ENCODE measurements around the gene TRIOBP.

Gene TRIOBP

DNA sequence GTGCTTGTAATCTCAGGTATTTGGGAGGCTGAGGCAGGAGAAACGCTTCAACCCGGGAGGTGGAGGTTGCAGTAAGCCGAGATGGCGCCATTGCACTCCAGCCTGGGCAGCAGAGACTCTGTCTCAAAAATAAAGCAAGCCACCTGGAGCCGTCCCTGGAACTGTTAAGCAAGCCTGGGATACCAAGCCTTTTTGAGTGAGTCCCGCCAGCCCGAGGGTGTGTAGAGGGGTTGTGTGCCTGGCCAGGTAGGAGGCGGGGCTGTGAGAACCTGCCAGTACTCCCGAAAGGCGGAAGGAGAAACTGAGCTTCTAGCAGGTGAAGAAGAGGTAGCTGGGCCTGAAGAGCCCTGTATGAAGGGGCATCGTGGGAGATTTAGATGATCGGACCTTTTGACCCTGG lies 52.4 kb downstream of the TRIOBP start:
- DNase-seq (ENCODE audit: low read depth in 2 of 2): no peak

DNA sequence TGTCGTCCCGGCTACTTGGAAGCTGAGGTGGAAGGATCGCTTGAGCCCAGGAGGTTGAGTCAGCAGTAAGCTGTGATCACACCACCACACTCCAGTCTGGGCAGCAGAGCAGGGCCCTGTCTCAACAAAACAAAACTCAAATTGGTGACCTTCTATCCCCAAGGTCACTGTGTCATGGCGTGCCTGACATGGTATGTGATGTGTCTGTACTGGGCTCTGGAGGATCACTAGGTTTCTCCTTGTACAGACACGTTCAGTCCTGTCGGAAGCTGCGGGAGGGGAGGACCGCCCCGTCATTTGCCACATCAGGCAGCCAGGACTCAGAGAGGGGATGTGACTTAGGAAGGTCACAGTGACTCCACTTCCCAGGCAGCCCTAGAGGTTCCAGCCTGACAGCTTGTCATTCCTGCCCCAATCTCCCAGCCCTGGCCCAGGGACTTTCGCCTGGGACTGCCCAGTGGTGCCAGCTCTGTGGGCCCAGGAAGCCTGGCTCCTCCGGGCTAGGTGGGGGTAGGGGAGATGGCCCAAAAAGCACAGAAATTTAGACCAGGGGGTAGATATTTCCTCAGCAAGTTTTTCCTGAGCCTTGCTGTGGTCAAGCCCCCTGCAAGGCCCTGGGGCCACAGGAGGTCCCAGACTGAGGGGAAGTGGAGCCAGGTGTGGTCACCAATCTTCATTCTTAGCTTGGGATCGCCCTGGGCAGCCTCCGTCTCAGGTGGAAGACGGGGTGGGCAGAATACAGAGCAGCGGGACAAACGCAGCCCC lies 53.2 kb downstream of the TRIOBP start:
- DNase-seq (ENCODE audit: low read depth in 2 of 2): no peak

DNA sequence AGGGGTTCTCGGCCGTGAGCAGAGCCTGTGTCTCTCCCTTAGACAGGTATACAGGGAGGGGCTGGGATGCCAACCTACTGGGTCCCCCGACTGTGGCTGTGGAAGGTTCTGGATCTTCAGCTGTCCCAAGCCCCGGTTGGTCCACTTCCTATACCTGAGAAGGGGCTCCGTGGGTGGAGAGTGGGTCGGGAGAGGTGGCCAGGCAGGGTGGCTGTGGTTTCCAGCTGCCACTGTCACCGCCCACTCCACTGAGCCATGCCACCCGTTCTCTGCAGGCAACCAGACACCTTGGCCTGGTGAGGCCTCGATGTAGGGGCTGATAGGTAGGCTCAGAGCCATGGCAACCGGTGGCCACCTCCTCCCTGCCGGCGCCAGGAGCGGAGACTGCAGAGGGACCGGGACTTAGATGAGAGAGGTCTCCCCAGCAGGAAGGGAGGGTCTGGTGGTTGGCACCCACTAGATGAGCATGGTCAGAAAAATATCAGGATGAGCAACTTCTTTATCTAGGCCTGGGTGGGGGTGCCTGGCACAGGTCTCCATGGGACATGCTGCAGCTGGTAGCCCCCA lies 53.8 kb downstream of the TRIOBP start:
- DNase-seq (ENCODE audit: low read depth in 2 of 2): no peak

DNA sequence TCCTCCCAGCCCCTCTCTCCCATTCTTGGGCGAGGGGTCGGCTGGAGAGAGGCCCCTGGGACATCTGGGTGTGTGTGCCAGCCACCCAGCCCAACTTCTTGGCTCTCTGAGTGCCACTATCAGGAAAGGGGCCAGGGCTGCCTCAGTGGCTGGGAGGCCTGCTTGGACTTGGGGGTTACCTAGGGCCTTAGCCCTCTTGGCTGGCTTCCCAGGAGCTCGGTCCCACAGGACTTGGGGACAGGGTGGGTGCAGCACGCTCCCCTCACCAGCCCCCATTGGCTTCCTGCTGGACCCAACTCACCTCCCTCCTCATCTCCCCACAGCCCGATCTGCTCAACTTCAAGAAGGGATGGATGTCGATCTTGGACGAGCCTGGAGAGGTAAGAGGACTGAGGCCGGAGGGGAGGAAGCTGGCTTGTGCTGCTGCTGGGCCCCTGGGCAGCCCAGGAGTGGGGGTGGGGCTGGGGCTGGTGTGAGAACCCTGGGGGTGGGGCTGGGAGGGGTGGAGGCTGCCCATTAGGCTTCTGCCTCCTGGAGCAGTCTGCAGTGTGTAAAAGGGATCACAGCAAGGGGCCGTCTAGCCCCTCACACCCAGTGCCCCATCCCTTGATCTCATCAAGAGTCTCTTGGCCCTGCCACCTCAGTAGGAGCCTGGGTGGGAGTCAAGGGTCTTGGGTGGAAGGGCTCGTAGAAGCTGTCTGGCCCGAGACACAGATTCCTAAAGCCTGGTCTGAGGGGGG lies 54.8 kb downstream of the TRIOBP start:
- no peak for DNase-seq (ENCODE audit: low read depth in 2 of 2)

DNA sequence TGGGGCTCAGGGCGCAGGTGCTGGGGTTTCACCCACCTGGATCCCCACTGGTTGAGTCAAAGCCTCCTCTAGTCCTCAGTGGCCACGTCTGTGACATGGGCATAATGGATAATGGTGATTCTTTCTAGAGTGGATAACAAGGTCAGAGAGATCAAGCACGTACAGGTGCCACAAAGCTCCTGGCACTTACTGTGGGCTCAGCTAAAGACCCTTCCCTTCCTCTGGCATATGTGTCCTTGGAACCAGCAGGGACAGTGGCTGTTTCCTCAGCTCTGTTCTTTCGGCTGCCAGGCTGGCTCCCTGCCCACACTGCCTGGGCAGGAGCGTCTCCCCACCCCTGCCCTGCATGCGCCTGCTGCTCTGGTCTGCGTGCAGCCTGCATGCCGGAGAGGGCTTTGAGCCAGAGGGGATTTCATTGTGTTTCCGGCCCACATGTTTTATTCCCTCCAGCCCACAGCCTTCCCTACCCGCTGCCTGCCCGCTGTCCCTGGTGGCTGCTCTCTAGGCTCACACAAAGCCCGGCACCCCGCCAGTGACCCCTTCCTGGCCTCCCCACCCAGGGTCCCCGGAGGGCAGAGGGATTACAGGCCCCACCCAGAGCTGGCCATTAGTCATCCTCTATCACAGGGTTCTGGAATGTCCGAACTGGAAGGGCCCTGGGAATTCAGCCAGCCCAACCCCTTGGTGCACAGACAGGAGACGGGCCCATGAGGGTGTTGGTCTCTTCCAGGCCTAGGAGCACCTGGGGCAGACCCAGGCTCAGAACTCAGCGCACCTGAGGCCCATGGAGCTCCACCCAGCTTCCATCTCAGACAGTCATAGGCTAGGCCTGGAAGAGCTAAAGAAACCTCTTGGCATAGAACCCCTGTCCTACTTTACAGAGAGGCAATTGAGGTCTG lies 55.6 kb downstream of the TRIOBP start:
- DNase-seq (ENCODE audit: low read depth in 2 of 2): no peak

DNA sequence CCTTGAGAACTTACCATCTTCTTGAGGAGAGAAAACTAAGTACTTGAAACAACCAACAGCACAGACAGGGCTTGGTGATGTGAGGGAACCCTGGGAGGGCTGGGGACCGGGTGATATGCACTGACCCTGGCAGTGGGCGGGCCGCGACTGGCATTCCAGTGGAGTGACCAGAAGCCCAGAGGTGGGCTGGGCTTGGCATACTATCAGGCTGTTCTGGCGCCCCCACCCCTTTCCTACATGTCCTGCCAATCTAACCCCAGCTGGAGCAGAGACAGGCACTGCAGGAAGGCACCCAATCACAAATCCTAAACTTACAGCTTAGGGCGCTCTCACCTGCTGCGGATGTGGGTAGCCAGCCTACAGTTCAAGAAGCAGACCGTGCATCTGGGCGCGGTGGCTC lies 56.9 kb downstream of the TRIOBP start:
- no peak for DNase-seq (ENCODE audit: low read depth in 2 of 2)

DNA sequence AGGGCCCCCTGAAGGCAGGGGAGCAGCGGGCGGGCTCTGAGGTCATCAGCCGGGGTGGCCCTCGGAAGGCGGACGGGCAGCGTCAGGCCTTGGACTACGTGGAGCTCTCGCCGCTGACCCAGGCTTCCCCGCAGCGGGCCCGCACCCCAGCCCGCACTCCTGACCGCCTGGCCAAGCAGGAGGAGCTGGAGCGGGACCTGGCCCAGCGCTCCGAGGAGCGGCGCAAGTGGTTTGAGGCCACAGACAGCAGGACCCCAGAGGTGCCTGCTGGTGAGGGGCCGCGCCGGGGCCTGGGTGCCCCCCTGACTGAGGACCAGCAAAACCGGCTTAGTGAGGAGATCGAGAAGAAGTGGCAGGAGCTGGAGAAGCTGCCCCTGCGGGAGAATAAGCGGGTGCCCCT lies 60.8 kb downstream of the TRIOBP start:
- no peak for DNase-seq (ENCODE audit: low read depth in 2 of 2)

DNA sequence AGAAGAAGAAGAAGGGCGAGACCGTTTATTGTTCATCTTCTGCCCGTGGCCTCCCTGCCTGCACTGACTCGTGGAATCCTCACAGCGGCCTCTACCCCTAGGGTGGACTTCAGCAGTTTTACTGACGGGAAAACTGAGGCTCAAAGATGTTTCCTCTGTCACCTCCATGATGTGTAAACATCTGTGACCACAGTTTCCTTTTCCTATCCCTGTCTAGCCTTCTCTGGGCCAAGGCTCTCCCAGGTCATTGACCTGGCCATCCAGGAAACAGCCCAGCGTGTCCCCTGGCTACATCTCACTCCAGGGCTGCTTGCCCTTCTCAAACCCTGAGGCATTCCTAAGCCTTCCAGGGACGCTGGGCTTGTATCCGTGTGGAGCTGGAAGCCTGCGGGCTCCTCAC lies 61.8 kb downstream of the TRIOBP start:
- no peak for DNase-seq (ENCODE audit: low read depth in 2 of 2)

DNA sequence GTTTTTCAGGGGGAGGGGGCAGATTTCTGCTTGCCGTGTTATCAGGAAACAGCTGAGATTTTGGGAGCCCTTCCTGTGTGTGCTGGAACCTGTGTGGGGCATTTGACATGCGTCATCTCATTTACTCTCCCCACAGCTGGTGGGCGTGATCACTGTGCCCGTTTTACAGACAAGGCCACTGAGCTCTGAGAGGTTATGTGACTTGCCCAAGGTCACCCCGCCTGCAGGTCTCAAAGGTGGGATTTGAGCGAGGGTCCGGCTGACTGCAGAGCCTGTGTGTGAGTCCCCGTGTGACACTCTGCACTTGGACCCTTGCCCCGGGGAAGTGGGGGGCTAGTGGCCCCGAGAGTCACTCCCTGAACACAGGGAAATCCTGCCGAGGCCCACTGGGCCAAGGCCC lies 62.4 kb downstream of the TRIOBP start:
- no peak for DNase-seq (ENCODE audit: low read depth in 2 of 2)

DNA sequence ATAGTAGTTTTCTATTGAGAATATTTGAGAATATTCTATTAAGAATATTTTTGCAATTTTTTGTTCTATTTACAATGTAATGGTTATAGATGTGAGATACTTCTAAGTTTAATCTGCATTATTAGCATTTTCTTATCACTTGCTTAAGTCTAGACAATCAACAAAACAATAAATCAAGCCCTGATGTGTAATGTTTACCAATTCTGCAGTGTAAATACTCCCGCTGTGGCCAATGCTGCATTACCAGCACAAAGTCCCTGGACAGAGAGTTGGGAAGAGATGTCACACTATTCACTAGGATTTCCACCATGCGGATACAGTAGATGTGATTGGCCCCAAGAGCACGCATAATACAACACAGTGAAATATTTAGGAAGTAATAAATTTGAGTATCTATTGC lies 63.3 kb downstream of the TRIOBP start:
- DNase-seq (ENCODE audit: low read depth in 2 of 2): no peak

DNA sequence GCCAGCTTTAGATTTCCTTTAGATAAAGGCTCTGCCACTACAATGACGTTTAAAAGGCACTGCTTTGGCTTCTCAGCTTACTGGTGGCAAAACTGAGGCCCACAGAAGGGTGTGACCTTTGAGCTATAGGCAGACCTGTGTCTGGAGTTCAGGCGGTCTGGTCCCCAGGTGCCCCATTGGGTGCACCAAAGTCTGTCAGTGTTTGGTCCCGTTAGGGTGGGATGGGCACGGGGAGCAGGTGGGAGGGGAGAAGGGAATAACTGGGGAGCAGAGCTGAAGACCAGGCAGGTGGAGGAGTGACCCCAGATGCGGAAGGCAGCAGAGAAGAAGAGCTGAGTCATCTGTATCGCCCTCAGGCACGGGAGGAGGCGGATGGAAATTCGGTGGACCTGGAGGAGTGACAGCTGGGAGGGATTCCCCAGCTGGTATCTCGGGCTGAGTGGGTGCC lies 65.6 kb downstream of the TRIOBP start:
- no peak for DNase-seq (ENCODE audit: low read depth in 2 of 2)

DNA sequence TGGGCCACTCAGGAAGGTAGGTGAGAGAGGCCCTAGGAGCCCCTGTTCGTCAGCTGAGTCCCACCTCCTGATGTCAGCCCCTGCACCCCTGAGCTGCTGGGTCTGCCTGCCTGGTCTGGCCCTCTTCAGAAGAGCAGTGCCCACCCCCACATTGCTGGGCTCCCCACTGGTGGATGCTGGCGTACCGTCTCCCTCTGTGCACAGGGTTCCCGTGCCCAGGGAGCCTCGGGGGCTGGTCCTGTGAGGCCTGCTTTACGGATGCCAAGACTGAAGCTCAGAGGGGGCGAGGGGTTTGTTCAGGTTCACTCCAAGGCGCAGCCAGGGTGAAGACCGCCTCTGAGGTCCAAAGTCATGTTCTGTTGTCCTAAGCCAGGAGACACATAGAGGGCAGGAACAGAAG lies 66.2 kb downstream of the TRIOBP start:
- DNase-seq (ENCODE audit: low read depth in 2 of 2): no peak

DNA sequence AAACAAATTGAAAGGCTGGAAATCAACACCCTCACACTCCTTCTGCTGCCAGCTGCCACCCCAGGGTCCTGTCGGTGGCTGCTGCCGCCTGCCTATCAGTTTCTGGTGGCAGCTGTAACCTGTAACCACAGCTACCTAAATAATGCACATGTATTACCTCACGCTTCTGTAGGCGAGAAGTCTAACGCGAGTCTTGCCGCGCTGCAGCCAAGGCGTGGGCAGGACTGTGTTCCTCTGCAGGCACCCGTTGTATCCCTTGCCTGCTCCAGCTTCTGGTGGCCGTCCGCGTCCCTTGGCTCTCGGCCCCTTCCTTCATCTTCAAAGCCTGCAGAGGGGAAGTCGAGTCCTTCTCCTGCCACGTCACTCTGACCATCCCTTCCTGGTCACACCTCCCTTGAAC lies 66.8 kb downstream of the TRIOBP start:
- no peak for DNase-seq (ENCODE audit: low read depth in 2 of 2)

DNA sequence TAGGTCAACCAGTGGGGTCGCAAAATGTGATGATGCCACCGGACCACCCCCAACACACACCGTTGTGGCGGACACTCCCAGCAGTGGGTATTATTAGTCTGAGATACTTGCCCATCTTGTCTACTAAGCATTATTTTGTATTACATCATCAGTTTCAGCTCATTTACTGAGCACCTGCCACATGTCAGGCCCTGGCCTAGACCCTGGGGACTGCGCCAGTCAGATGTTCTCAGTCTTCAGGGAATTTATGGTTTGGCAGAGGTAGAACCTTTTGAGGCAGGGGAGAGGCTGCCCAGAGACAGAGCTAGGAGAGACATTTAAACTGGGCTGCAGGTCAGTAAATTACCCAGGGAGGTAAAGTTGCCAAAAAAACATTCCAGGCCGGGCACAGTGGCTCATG lies 67.8 kb downstream of the TRIOBP start:
- no peak for DNase-seq (ENCODE audit: low read depth in 2 of 2)

DNA sequence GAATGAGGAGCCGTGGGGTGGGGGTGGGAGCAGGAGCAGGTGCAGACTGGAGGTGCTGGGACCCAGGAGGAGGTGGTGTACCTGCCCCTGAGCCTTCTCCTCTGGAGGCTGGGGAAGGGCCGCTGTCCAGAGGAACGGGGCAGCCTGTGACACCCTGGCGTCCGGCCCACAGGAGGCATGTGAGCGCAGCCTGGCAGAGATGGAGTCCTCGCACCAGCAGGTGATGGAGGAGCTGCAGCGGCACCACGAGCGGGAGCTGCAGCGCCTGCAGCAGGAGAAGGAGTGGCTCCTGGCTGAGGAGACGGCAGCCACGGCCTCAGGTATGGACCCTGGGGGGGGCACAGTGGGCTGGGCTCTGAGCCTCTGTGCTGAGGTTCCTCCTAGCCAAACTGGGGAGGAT lies 68.7 kb downstream of the TRIOBP start:
- DNase-seq (ENCODE audit: low read depth in 2 of 2): no peak

DNA sequence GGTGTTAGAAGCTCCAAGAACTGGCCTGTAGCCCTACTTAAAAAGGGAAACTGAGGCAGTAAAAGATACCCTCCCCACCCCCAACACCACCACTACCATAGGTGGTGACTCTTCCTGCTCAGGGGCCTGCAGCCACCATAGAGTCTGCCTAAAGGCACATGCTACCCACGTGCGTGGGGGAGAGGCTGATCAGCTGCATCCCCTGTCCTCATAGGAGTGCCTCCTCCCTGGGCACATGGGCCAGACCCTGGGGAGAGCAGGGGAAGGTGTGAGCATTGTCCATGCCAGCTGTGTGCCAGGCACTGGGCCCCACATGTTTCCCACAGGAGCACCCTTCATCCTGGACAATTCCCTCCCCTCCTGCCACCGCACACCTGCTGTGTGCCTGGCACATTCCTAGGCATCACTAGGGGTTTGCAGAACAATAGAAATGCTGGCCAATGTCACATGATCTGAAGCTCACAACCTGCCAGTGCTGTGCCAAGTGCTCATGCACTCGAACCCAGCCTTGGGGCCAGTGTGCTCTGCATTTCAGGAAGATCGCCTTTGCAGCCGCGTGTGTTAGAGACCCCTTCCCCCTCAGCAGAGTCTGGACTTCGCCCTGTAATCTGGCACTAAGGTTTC lies 69.2 kb downstream of the TRIOBP start:
- DNase-seq (ENCODE audit: low read depth in 2 of 2): no peak

DNA sequence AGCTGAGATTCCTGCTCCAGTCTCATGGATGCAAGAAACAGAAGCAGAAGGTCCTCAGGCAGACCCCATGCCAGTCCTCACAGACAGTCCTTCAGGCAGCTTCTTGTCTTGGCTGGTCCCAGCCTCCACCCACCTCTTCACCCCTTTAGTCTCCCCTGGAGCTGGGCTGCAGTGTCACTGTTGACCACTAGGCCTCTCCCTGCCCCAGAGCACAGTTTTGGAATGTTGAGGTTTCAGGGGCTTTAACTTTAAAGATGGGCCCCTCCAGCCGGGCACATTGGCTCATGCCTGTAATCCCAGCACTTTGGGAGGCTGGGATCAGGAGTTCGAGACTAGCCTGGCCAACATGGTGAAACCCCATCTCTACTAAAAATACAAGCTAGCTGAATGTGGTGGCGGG lies 71.4 kb downstream of the TRIOBP start:
- no peak for DNase-seq (ENCODE audit: low read depth in 2 of 2)

DNA sequence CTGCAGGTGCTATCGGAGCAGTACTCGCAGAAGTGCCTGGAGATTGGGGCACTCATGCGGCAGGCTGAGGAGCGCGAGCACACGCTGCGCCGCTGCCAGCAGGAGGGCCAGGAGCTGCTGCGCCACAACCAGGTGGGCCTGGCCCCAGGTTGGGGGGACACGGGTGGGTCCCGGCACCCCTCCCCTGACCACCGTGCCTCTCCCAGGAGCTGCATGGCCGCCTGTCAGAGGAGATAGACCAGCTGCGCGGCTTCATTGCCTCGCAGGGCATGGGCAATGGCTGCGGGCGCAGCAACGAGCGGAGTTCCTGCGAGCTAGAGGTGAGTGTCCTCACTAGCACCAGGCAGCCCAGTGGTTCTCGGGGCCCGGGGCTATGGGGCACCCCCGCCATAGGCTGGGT lies 72.2 kb downstream of the TRIOBP start:
- no peak for DNase-seq (ENCODE audit: low read depth in 2 of 2)

DNA sequence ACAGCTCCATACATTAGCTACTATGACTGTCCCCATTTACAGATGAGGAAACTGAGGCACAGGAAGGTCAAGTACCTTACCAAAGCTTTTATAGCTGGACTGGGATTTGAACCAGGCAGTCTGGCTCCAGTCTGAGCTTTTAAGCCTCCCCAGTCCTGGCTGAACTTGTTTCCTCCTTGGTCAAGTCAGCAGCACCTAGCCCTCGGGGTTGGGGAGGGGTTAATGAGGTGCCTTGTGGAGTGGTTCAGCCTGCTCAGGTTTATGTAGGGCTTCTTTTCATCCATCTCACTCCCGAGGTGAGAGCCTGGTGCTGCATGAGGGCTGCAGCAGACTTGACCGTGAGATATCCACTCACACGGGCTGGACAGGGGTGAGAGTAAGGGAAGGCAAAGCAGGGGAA lies 74.2 kb downstream of the TRIOBP start:
- no peak for DNase-seq (ENCODE audit: low read depth in 2 of 2)

DNA sequence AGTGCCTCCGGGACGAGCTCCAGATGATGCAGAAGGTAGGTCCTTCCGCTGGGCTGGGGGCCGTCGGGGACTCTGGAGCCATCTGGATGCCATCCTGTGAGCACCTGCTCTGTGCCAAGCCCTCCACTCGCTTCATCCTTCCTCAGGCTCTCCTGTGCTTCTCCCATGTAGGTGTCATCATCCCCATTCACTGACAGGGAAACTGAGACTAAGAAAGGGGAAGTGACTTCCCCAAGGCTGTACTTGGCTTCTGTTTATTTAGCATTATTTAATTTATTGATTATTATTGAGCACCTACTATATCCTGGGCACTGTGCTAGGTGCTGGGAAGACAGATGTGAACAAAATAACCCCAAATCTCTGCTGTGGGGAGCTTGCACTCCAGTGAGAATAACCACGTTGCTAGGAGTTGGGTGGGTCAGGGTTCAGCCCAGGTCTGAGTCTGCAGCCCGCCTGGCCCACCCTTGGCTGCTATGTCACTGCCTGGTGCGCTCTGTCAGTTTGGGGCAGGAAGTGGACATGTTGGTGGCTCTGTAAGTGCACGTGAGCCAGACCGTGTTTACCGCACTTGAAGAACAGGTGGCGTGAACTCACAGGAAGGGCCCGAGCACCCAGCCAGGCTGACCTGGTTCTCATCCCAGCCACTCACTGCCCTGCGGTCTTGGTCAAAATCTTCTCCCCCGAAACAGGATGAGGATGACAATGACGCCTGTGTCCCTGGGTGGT lies 75.0 kb downstream of the TRIOBP start:
- DNase-seq (ENCODE audit: low read depth in 2 of 2): no peak

DNA sequence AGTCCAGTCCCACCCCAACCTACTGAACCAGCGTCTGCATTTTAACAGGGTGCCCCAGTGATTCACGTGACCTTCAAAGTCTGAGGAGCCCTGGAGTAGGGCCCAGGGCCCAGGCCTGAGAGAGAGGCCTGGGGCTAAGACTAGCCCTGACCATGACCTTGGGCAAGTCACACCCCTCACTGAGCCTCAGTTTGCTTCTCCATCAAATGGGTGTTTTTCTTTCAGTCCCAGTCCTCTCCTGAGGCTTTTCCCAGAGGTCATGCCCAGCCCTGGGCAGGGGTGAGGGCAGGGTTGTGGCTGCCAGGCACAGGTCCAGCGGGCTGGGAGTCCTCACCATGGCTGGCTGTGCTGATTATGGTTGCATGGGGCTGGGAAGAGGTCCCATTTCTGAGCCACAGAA lies 77.9 kb downstream of the TRIOBP start:
- no peak for DNase-seq (ENCODE audit: low read depth in 2 of 2)

All from stimulated activated CD8-positive, alpha-beta memory T cell treated with anti-CD3 and anti-CD28 coated beads, Interleukin-7, amount 100 ng/mL, for 1 hour (primary cell).